HepG2 (cell line): Measurements from ENCODE around the gene ZNF765. TPM values are rescaled to one million over a fixed set of nuclear protein-coding genes. Genes with fewer than 3 reads are reported as not detected.

Source experiments
- ATAC-seq: fragments of 200-7000 bp; cut with Tn5 transposase; 3 replicates; pipeline ENCODE4 v1.9.1; 2020; ENCODE audit warnings: mild to moderate bottlenecking, moderate library complexity
- BruUV-seq: library from RNA; stranded (reverse); fragments of 400-500 nt; replicated peaks from 2 replicates; lab custom pipeline; 2021; lab: Mats Ljungman, UMichigan
- CTCF ChIA-PET: fragments of 300-600 bp; formaldehyde crosslinking; extraction: SDS; loops from one replicate; lab custom pipeline; 2021; ENCODE audit warnings: low total read pairs, inconsistent platforms, low intra/inter-chr PET ratio; lab: Yijun Ruan, JAX
- POLR2A ChIA-PET: fragments of 350-600 bp; sonication (Branson Sonifier 250); formaldehyde crosslinking; loops from one replicate; lab custom pipeline; 2020; ENCODE audit warnings: antibody characterized with exemption, inconsistent platforms; lab: Yijun Ruan, JAX
- DNase-seq: peaks from one replicate; pipeline ENCODE4 v3.0.0-alpha.2; 2015; ENCODE audit warnings: low spot score
- FAIRE-seq: peaks from 3 replicates; lab custom pipeline; 2011; peaks lifted over from hg19 to GRCh38; lab: Jason Lieb, UNC
- H2AFZ ChIP-seq: one replicate; pipeline ENCODE4 v1.6.1; 2011; ENCODE audit warnings: low read length, inconsistent platforms
- H3K27ac ChIP-seq: fragments of 300-600 bp; 3 replicates; pipeline ENCODE4 v1.8.0; 2011; ENCODE audit warnings: mixed run types, mild to moderate bottlenecking, mixed read lengths, low read length, inconsistent platforms; ENCODE audit not compliant: insufficient read depth; ENCODE audit errors: extremely low read length
- H3K27me3 ChIP-seq, 2 experiments: fragments of 200-600 bp in 1 of 2; 2 replicates in 1 of 2; 3 replicates in 1 of 2; pipeline versions ENCODE4 v1.6.0 to v1.8.0; 2011; ENCODE audit warnings: low read length in 2 of 2, mild to moderate bottlenecking in 2 of 2, moderate library complexity in 2 of 2, inconsistent platforms in 1 of 2; ENCODE audit not compliant: insufficient read depth in 2 of 2, control insufficient read depth in 1 of 2
- H3K36me3 ChIP-seq, 2 experiments: fragments of 200-600 bp in 1 of 2; replicated peaks in 1 of 2; 2 replicates in 1 of 2; 3 replicates in 1 of 2; pipeline versions ENCODE4 v1.5.1 to v1.8.0; 2011; ENCODE audit warnings: low read length in 2 of 2, inconsistent platforms in 1 of 2; ENCODE audit not compliant: insufficient read depth in 2 of 2, control insufficient read depth in 1 of 2
- H3K4me1 ChIP-seq: 2 replicates; pipeline ENCODE4 v1.5.1; 2012; ENCODE audit warnings: low read length, inconsistent platforms; ENCODE audit not compliant: insufficient read depth
- H3K4me2 ChIP-seq: 2 replicates; pipeline ENCODE4 v1.6.0; 2011; ENCODE audit warnings: low read depth, low read length, inconsistent platforms
- H3K4me3 ChIP-seq, 3 experiments: fragments of 200-600 bp in 1 of 3; sonication (generic), shearing (Covaris generic) in 1 of 3; replicated peaks in 1 of 3; 2 replicates each; pipeline ENCODE4 v1.5.1; 2011 to 2016; ENCODE audit warnings: low read length in 3 of 3, inconsistent platforms in 2 of 3, low read depth in 2 of 3, mild to moderate bottlenecking in 2 of 3, control low read depth in 1 of 3, mixed read lengths in 1 of 3; ENCODE audit not compliant: insufficient read depth in 1 of 3
- H3K79me2 ChIP-seq: one replicate; pipeline ENCODE4 v1.6.1; 2011; ENCODE audit warnings: low read length, inconsistent platforms; ENCODE audit not compliant: insufficient read depth
- H3K9ac ChIP-seq: 2 replicates; pipeline ENCODE4 v1.6.0; 2011; ENCODE audit warnings: mild to moderate bottlenecking, low read depth, low read length, inconsistent platforms; ENCODE audit not compliant: insufficient read depth
- H3K9me3 ChIP-seq: 2 replicates; pipeline ENCODE4 v1.5.1; 2012; ENCODE audit warnings: mild to moderate bottlenecking, low read length
- H4K20me1 ChIP-seq: 2 replicates; pipeline ENCODE4 v1.6.0; 2011; ENCODE audit warnings: inconsistent platforms, mild to moderate bottlenecking, low read length, moderate library complexity; ENCODE audit not compliant: insufficient read depth
- FOXA1 ChIP-seq, 2 experiments: fragments of 450-650 bp in 1 of 2; sonication (generic) in 1 of 2; formaldehyde crosslinking in 1 of 2; IDR thresholded peaks; 2 replicates each; pipeline versions ENCODE4 v1.4.0 to v1.6.1; 2016 to 2020; ENCODE audit warnings: missing genetic modification reagents in 1 of 2
- HINFP ChIP-seq: sonication (generic); formaldehyde crosslinking; IDR thresholded peaks from 2 replicates; pipeline ENCODE4 v1.4.0; 2020; ENCODE audit warnings: low read depth, mild to moderate bottlenecking, missing genetic modification reagents
- IKZF5 ChIP-seq: IDR thresholded peaks from 2 replicates; pipeline ENCODE4 v1.6.1; 2018; ENCODE audit warnings: missing genetic modification reagents, mild to moderate bottlenecking, missing compliant biosample characterization
- NONO ChIP-seq, 2 experiments: fragments of 450-650 bp in 1 of 2; sonication (generic) in 1 of 2; formaldehyde crosslinking in 1 of 2; IDR thresholded peaks in 1 of 2; conservative IDR thresholded peaks in 1 of 2; 2 replicates each; pipeline versions ENCODE4 v1.6.1 to v1.8.0; 2017 to 2022; ENCODE audit warnings: mild to moderate bottlenecking in 1 of 2, missing genetic modification reagents in 1 of 2, moderate library complexity in 1 of 2
- POLR2A ChIP-seq, 2 experiments: IDR thresholded peaks; 2 replicates each; pipeline ENCODE4 v1.6.1; 2011; ENCODE audit warnings: low read depth in 2 of 2, low read length in 2 of 2, mild to moderate bottlenecking in 1 of 2, moderate library complexity in 1 of 2; ENCODE audit not compliant: insufficient read depth in 1 of 2
- POLR2AphosphoS5 ChIP-seq: IDR thresholded peaks from 2 replicates; pipeline ENCODE4 v1.6.1; 2012; ENCODE audit warnings: low read depth, low read length
- SALL2 ChIP-seq: sonication (generic); formaldehyde crosslinking; IDR thresholded peaks from 2 replicates; pipeline ENCODE4 v1.8.1; 2023; ENCODE audit warnings: mild to moderate bottlenecking, missing genetic modification reagents, inconsistent platforms
- TAF15 ChIP-seq: fragments of 200-400 bp; formaldehyde crosslinking; IDR thresholded peaks from one replicate; pipeline ENCODE4 v1.6.1; 2018; ENCODE audit warnings: mild to moderate bottlenecking, low read depth, low read length; ENCODE audit not compliant: poor library complexity, severe bottlenecking
- ZBTB4 ChIP-seq: sonication (generic); formaldehyde crosslinking; IDR thresholded peaks from 2 replicates; pipeline ENCODE4 v1.4.0; 2020; ENCODE audit warnings: missing genetic modification reagents, mild to moderate bottlenecking, borderline replicate concordance
- ZFP91 ChIP-seq: sonication (generic); formaldehyde crosslinking; IDR thresholded peaks from 2 replicates; pipeline ENCODE4 v1.9.0; 2022; ENCODE audit warnings: missing genetic modification reagents, mild to moderate bottlenecking, borderline replicate concordance
- ZNF205 ChIP-seq: IDR thresholded peaks from 2 replicates; pipeline ENCODE4 v1.6.1; 2018; ENCODE audit warnings: missing biosample characterization, missing genetic modification reagents
- ZNF276 ChIP-seq: sonication (generic); formaldehyde crosslinking; IDR thresholded peaks from 2 replicates; pipeline ENCODE4 v1.4.0; 2020; ENCODE audit warnings: mild to moderate bottlenecking, low read depth, missing genetic modification reagents
- ZNF567 ChIP-seq: sonication (generic); formaldehyde crosslinking; IDR thresholded peaks from 2 replicates; pipeline ENCODE4 v1.8.1; 2023; ENCODE audit warnings: mild to moderate bottlenecking, missing genetic modification reagents, borderline replicate concordance
- ZNF709 ChIP-seq: sonication (generic); formaldehyde crosslinking; IDR thresholded peaks from 2 replicates; pipeline ENCODE4 v1.5.0; 2020; ENCODE audit warnings: mild to moderate bottlenecking, missing genetic modification reagents
- WGBS: methylation state at CpG from one replicate; pipeline ENCODE4 v1.1.6; 2017; ENCODE audit warnings: low lambda C conversion rate; 5-methylcytosine and 5-hydroxymethylcytosine counted together
- in situ Hi-C: cut with HindIII; loops from 2 replicates; pipeline ENCODE4 v1.10.0; 2017; ENCODE audit warnings: low pct_unique_long_range_greater_than_20kb; ENCODE audit not compliant: extremely low pct_ligation_motif_present
- intact Hi-C: fragments of 100-400 bp; cut with micrococcal nuclease; formaldehyde crosslinking; loops from one replicate; pipeline ENCODE4 v1.10.0; 2022; ENCODE audit not compliant: unreplicated experiment
- polyA plus RNA-seq, 8 experiments: library from polyadenylated mRNA; depleted of rRNA in 3 of 8; stranded (reverse) in 7 of 8; unstranded in 1 of 8; fragments of >200 nt; fragmentation: Illumina TruSeq in 4 of 8; extraction: Trizol in 4 of 8; gene quantifications; 2 replicates each; pipeline versions ENCODE4 v1.2.1 to v1.2.3, GENCODE V29; 2011 to 2016; ENCODE audit warnings: low read depth in 4 of 8, missing spikeins in 1 of 8, mixed read lengths in 1 of 8; ENCODE audit not compliant: insufficient read depth in 1 of 8
- total RNA-seq, 5 experiments: library from RNA; depleted of rRNA; stranded (reverse); fragments of >200 nt; fragmentation: Illumina TruSeq; extraction: Trizol; gene quantifications; 2 replicates each; pipeline ENCODE4 v1.2.3, GENCODE V29; 2016; ENCODE audit warnings: low read depth in 1 of 5

The ZNF765 gene
- total and polyA plus RNA-seq, 2 of the 13 experiments (the other 11 are each of a cell fraction or from before 2014, with no cell fraction given), result 5.0 to 14.5 TPM

- in situ Hi-C loops (no loop called here), intact Hi-C loops (loop anchor here (10.0 kb wide), 1 partner anchor 322 kb away; no protein-coding TSS in a partner anchor)
- WGBS, result 94% methylated on average over 5 of the region's 5 CpGs
- TF ChIP-seq ZNF276 (CRISPR knock-in tag) (no peak), FOXA1 (IDR thresholded peaks at IDR 0.05) (no peak), FOXA1 (CRISPR knock-in tag; IDR thresholded peaks at IDR 0.05) (no peak), POLR2AphosphoS5 (no peak), IKZF5 (CRISPR knock-in tag) (no peak), POLR2A (IDR thresholded peaks at IDR 0.05; ENCODE audit: insufficient read depth in 1 of 2, low read depth in 2 of 2, low read length in 2 of 2) (no peak), ZNF567 (CRISPR knock-in tag) (no peak), SALL2 (no peak), TAF15 (no peak), NONO (IDR thresholded peaks at IDR 0.05) (no peak), NONO (CRISPR knock-in tag; conservative IDR thresholded peaks at IDR 0.05) (no peak), ZNF709 (no peak), ZNF205 (CRISPR knock-in tag) (no peak), ZBTB4 (no peak), ZFP91 (CRISPR knock-in tag) (no peak), HINFP (CRISPR knock-in tag) (no peak)
Measured at GRCh38 chr19:53422551-53422950, 27.6 kb downstream of the ZNF765 start.

More at GRCh38 chr19:53422551-53422950, 27.6 kb downstream of the ZNF765 start:
- H3K9ac ChIP-seq, result no peak overlapping the region
- no peaks in the 10 kb centered on the region for H3K36me3 ChIP-seq
- BruUV-seq, result no TSS peak
- ChIA-PET CTCF (no interaction called here), POLR2A (no interaction called here)
- no peak overlapping the region for H3K4me3 ChIP-seq
- DNase-seq (no peak), ATAC-seq (no peak), FAIRE-seq (no peak)
- no peaks in the 10 kb centered on the region for H3K9me3 ChIP-seq
- H3K4me1 ChIP-seq, result peaks cover 28% of the 10 kb centered on the region
- H4K20me1 ChIP-seq, result no peaks in the 10 kb centered on the region
- H3K79me2 ChIP-seq, result no peaks in the 10 kb centered on the region
- no peak overlapping the region for H3K27ac ChIP-seq
- no peak overlapping the region for H3K4me2 ChIP-seq
- H3K27me3 ChIP-seq, result no peaks in the 10 kb centered on the region
- no peak overlapping the region for H2AFZ ChIP-seq
